Neural cell (in vitro differentiated cells): ENCODE results near the gene FTCD. TPM values are rescaled to one million over a fixed set of nuclear protein-coding genes. Genes with fewer than 3 reads are reported as not detected.

ENCODE experiments used
- H2AFZ ChIP-seq: fragments of 200-600, 300-800 bp; sonication (generic), shearing (Covaris generic); 2 replicates; pipeline ENCODE4 v1.6.0; 2014; ENCODE audit warnings: low read depth, mild to moderate bottlenecking, antibody characterized with exemption, low read length, moderate library complexity
- H3F3A ChIP-seq: fragments of 200-600 bp; shearing (Covaris generic); 2 replicates; pipeline ENCODE4 v1.6.1; 2016; ENCODE audit warnings: mild to moderate bottlenecking, moderate library complexity, mixed read lengths, antibody characterized with exemption, low read length; ENCODE audit not compliant: insufficient read depth, poor library complexity, severe bottlenecking
- H3K27ac ChIP-seq: fragments of 200-600, 300-800 bp; sonication (generic), shearing (Covaris generic); 2 replicates; pipeline ENCODE4 v1.5.1; 2014; ENCODE audit warnings: mild to moderate bottlenecking, low read length, moderate library complexity
- H3K27me3 ChIP-seq: fragments of 300-800, 200-600 bp; sonication (generic), shearing (Covaris generic); 2 replicates; pipeline ENCODE4 v1.6.0; 2014; ENCODE audit warnings: mild to moderate bottlenecking, low read depth, low read length, moderate library complexity; ENCODE audit not compliant: insufficient read depth
- H3K36me3 ChIP-seq: fragments of 300-800, 200-600 bp; sonication (generic), shearing (Covaris generic); 2 replicates; pipeline ENCODE4 v1.5.1; 2014; ENCODE audit warnings: mild to moderate bottlenecking, antibody characterized with exemption, low read length, moderate library complexity; ENCODE audit not compliant: insufficient read depth
- H3K4me2 ChIP-seq: fragments of 300-800, 200-600 bp; sonication (generic), shearing (Covaris generic); 2 replicates; pipeline ENCODE4 v1.6.0; 2014; ENCODE audit warnings: mild to moderate bottlenecking, low read length
- H3K4me3 ChIP-seq: fragments of 300-800, 200-600 bp; sonication (generic), shearing (Covaris generic); 2 replicates; pipeline ENCODE4 v1.5.1; 2014; ENCODE audit warnings: mild to moderate bottlenecking, low read length, moderate library complexity
- H3K79me2 ChIP-seq: fragments of 200-600 bp; shearing (Covaris generic); replicated peaks from 2 replicates; pipeline ENCODE4 v1.6.0; 2014; ENCODE audit warnings: mild to moderate bottlenecking, low read length, moderate library complexity; ENCODE audit not compliant: insufficient read depth
- H3K9ac ChIP-seq: fragments of 300-800, 200-600 bp; sonication (generic), shearing (Covaris generic); 2 replicates; pipeline ENCODE4 v1.6.1; 2016; ENCODE audit warnings: mild to moderate bottlenecking, low read length, mixed read lengths
- H3K9me2 ChIP-seq: fragments of 200-600 bp; shearing (Covaris generic); 2 replicates; pipeline ENCODE4 v1.6.1; 2016; ENCODE audit warnings: mild to moderate bottlenecking, low read length, mixed read lengths; ENCODE audit not compliant: insufficient read depth
- H3K9me3 ChIP-seq: fragments of 200-600, 300-800 bp; sonication (generic), shearing (Covaris generic); 2 replicates; pipeline ENCODE4 v1.6.1; 2016; ENCODE audit warnings: mild to moderate bottlenecking, mixed run types, low read length, moderate library complexity, mixed read lengths
- H4K20me1 ChIP-seq: fragments of 200-600 bp; shearing (Covaris generic); 2 replicates; pipeline ENCODE4 v1.6.1; 2016; ENCODE audit warnings: mild to moderate bottlenecking, mixed run types; ENCODE audit not compliant: insufficient read depth
- EP300 ChIP-seq: fragments of 450-650 bp; conservative IDR thresholded peaks from 2 replicates; pipeline ENCODE4 v1.6.1; 2014; ENCODE audit warnings: antibody characterized with exemption, mild to moderate bottlenecking, moderate library complexity; ENCODE audit not compliant: poor library complexity, severe bottlenecking
- EZH2 ChIP-seq: fragments of 200-600, 300-800 bp; shearing (Covaris generic), sonication (generic); IDR thresholded peaks from 2 replicates; pipeline ENCODE4 v1.6.1; 2014; ENCODE audit warnings: antibody characterized with exemption, low read length, borderline replicate concordance, mild to moderate bottlenecking; ENCODE audit not compliant: insufficient read depth, poor library complexity, severe bottlenecking
- MXI1 ChIP-seq: fragments of 450-650 bp; conservative IDR thresholded peaks from 2 replicates; pipeline ENCODE4 v1.6.1; 2014; ENCODE audit warnings: antibody characterized with exemption, mild to moderate bottlenecking; ENCODE audit not compliant: poor library complexity, severe bottlenecking
- POLR2AphosphoS5 ChIP-seq: IDR thresholded peaks from 2 replicates; pipeline ENCODE4 v1.6.1; 2012
- RAD21 ChIP-seq: fragments of 450-650 bp; conservative IDR thresholded peaks from 2 replicates; pipeline ENCODE4 v1.6.1; 2014; ENCODE audit warnings: antibody characterized with exemption, mild to moderate bottlenecking, moderate library complexity
- SMC3 ChIP-seq: fragments of 450-650 bp; conservative IDR thresholded peaks from 2 replicates; pipeline ENCODE4 v1.6.1; 2014; ENCODE audit warnings: antibody characterized with exemption, mild to moderate bottlenecking, moderate library complexity; ENCODE audit not compliant: poor library complexity
- TAF1 ChIP-seq: IDR thresholded peaks from 2 replicates; pipeline ENCODE4 v1.6.1; 2012; ENCODE audit warnings: low read depth
- polyA plus RNA-seq: library from polyadenylated mRNA; depleted of rRNA; stranded (reverse); fragments of >200 nt; gene quantifications from 2 replicates; pipeline ENCODE4 v1.2.3, GENCODE V29; 2014
- TF ChIP-seq, protein P1 (sequence below): IDR thresholded peaks from 2 replicates; pipeline ENCODE4 v1.6.1; 2012; ENCODE audit warnings: borderline replicate concordance
- TF ChIP-seq, protein P2 (sequence below): fragments of 450-650 bp; IDR thresholded peaks from 2 replicates; pipeline ENCODE4 v1.5.1; 2014; ENCODE audit warnings: antibody characterized with exemption, mild to moderate bottlenecking, moderate library complexity; ENCODE audit not compliant: poor library complexity, severe bottlenecking

Gene FTCD
- polyA plus RNA-seq, 1 donor from 2014 or later = 2.0 TPM

DNA sequence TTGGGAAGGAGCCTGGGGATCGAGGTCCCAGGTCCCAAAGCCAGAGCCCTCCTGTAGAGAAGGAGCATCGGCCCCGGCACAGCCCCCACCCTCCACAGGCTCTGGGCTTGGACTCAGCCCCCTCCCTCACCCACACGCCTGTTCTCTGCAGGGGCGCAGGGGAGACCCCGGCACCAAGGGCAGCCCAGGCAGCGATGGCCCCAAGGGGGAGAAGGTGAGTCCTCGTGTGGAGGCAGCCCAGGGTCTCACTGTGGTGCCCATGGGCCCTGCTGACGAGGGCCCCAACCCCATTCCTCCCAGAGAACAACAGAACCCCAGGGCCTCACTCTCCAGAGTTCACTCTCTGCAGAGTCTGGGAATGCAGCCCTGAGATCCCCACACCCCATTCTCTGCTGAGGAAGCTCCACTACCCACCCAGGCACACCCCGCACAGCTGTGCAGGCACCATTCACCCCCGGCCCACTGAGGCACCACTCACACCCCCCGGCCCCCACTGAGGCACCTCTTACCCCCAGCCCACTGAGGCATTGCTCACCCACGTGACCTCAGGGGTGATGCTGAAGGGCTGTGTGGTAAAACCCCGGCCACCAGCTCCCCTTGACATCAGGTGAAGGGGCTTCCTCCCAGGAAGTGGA lies 35.6 kb downstream of the FTCD start (continued):
- no peak for TF ChIP-seq EP300

DNA sequence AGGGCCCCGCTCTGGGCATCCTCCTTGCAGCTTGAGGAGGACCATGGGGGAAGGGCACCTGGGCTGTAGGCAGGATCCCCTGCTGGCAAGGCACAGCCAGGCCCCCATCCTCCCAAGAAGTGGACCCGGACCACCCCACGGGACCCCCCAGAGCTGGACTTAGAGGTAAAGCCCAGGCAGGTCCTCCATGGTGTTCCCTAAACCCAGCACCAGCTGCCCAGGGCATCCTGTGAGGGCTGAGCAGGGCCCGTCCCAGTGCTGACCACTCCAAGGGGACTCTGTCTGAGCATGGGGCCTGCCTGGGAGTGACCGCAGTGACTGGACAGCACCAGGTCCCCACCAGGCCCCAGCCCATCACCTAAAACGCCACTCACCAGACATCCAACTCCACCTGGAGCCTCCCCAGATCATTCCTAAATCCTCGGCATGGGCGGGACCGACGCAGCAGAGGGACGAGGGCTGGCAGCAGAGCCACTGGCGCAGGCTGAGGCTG lies 36.2 kb downstream of the FTCD start:
- H3K9ac ChIP-seq = no peak overlapping the region
- no peaks in the 10 kb centered on the region for H3F3A ChIP-seq
- H2AFZ ChIP-seq = no peak overlapping the region
- H4K20me1 ChIP-seq = no peaks in the 10 kb centered on the region
- H3K36me3 ChIP-seq = no peaks in the 10 kb centered on the region
- H3K9me2 ChIP-seq = no peaks in the 10 kb centered on the region
- H3K9me3 ChIP-seq = no peaks in the 10 kb centered on the region
- no peak overlapping the region for H3K27ac ChIP-seq
- no peaks in the 10 kb centered on the region for H3K27me3 ChIP-seq
- H3K4me2 ChIP-seq = no peak overlapping the region
- TF ChIP-seq RAD21 (no peak), EZH2 (no peak), POLR2AphosphoS5 (no peak), TAF1 (no peak), MXI1 (no peak), EP300 (no peak), SMC3 (no peak)
- TF ChIP-seq, protein P1, sequence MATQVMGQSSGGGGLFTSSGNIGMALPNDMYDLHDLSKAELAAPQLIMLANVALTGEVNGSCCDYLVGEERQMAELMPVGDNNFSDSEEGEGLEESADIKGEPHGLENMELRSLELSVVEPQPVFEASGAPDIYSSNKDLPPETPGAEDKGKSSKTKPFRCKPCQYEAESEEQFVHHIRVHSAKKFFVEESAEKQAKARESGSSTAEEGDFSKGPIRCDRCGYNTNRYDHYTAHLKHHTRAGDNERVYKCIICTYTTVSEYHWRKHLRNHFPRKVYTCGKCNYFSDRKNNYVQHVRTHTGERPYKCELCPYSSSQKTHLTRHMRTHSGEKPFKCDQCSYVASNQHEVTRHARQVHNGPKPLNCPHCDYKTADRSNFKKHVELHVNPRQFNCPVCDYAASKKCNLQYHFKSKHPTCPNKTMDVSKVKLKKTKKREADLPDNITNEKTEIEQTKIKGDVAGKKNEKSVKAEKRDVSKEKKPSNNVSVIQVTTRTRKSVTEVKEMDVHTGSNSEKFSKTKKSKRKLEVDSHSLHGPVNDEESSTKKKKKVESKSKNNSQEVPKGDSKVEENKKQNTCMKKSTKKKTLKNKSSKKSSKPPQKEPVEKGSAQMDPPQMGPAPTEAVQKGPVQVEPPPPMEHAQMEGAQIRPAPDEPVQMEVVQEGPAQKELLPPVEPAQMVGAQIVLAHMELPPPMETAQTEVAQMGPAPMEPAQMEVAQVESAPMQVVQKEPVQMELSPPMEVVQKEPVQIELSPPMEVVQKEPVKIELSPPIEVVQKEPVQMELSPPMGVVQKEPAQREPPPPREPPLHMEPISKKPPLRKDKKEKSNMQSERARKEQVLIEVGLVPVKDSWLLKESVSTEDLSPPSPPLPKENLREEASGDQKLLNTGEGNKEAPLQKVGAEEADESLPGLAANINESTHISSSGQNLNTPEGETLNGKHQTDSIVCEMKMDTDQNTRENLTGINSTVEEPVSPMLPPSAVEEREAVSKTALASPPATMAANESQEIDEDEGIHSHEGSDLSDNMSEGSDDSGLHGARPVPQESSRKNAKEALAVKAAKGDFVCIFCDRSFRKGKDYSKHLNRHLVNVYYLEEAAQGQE = no peak
- TF ChIP-seq, protein P2, sequence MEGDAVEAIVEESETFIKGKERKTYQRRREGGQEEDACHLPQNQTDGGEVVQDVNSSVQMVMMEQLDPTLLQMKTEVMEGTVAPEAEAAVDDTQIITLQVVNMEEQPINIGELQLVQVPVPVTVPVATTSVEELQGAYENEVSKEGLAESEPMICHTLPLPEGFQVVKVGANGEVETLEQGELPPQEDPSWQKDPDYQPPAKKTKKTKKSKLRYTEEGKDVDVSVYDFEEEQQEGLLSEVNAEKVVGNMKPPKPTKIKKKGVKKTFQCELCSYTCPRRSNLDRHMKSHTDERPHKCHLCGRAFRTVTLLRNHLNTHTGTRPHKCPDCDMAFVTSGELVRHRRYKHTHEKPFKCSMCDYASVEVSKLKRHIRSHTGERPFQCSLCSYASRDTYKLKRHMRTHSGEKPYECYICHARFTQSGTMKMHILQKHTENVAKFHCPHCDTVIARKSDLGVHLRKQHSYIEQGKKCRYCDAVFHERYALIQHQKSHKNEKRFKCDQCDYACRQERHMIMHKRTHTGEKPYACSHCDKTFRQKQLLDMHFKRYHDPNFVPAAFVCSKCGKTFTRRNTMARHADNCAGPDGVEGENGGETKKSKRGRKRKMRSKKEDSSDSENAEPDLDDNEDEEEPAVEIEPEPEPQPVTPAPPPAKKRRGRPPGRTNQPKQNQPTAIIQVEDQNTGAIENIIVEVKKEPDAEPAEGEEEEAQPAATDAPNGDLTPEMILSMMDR = no peak
- no peak overlapping the region for H3K4me3 ChIP-seq
- H3K79me2 ChIP-seq = no peaks in the 10 kb centered on the region

DNA sequence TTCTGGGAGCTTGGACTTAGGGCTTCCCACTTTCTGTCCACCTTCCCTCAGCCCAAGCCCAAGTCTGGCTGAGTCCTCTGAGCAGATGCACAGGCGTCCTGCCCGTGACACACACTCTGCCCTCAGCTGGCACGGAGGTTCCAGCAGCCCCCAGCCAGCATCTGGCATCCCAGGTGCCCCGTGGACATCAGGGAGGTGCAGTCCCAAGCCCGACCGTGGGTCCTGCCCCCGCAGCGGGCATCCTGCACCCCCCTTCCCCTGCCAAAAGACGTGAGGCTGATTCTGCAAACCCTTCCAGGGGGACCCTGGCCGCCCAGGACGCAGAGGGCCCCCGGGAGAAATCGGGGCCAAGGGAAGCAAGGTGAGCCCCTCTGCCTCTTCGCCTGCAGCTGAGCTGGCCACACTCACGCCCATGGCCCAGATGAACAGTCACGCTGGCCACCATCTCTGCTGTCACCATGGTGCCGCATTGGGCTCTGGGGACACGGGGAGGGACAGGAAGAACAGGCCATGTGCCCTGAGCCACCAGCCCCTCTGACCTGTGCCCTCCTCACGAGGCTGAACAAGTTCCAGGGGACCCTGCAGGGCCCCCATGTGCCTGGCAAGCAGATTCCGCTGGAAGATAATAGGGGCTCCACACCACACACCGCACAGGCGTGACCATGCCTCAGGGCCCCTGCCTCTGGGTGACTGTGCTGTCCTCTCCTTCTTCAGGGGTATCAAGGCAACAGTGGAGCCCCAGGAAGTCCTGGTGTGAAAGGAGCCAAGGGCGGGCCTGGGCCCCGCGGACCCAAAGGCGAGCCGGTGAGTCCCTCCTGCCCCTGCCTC lies 36.8 kb downstream of the FTCD start:
- H3K4me3 ChIP-seq = no peak overlapping the region
- no peaks in the 10 kb centered on the region for H3K9me2 ChIP-seq
- H3K79me2 ChIP-seq = no peaks in the 10 kb centered on the region
- H3F3A ChIP-seq = no peaks in the 10 kb centered on the region
- H3K9ac ChIP-seq = no peak overlapping the region
- H3K27me3 ChIP-seq = no peaks in the 10 kb centered on the region
- H2AFZ ChIP-seq = no peak overlapping the region
- TF ChIP-seq, protein P2 = no peak
- TF ChIP-seq POLR2AphosphoS5 = no peak
- H3K36me3 ChIP-seq = no peaks in the 10 kb centered on the region
- no peak overlapping the region for H3K4me2 ChIP-seq
- H3K9me3 ChIP-seq = no peaks in the 10 kb centered on the region
- no peaks in the 10 kb centered on the region for H4K20me1 ChIP-seq
- no peak overlapping the region for H3K27ac ChIP-seq
